Fibroblast of lung (primary cell): ENCODE results near the gene SYNE1. TPM values are rescaled to one million over a fixed set of nuclear protein-coding genes. Genes with fewer than 3 reads are reported as not detected.

ENCODE experiments used
- DNase-seq, 2 donors: peaks; one replicate each; pipeline versions ENCODE4 v3.0.0 to v3.0.0-alpha.2; 2010; ENCODE audit warnings: low read depth in 2 of 2
- H2AFZ ChIP-seq: 2 replicates; pipeline ENCODE4 v1.5.1; 2012; ENCODE audit warnings: low read length, control low read depth, inconsistent platforms
- H3K27ac ChIP-seq: 2 replicates; pipeline ENCODE4 v1.5.1; 2011; ENCODE audit warnings: low read length, control low read depth; ENCODE audit not compliant: insufficient read depth
- H3K27me3 ChIP-seq: 2 replicates; pipeline ENCODE4 v1.5.1; 2011; ENCODE audit warnings: mild to moderate bottlenecking, low read length; ENCODE audit not compliant: control insufficient read depth, insufficient read depth
- H3K36me3 ChIP-seq: 2 replicates; pipeline ENCODE4 v1.5.1; 2011; ENCODE audit warnings: low read length; ENCODE audit not compliant: control insufficient read depth, insufficient read depth
- H3K4me1 ChIP-seq: 2 replicates; pipeline ENCODE4 v1.5.1; 2011; ENCODE audit warnings: low read length; ENCODE audit not compliant: control insufficient read depth, insufficient read depth; ENCODE audit errors: extremely low read depth
- H3K4me2 ChIP-seq: 2 replicates; pipeline ENCODE4 v1.5.1; 2011; ENCODE audit warnings: low read length, control low read depth; ENCODE audit not compliant: insufficient read depth; ENCODE audit errors: extremely low read depth
- H3K4me3 ChIP-seq, 4 experiments: fragments of 200-600 bp in 1 of 4; sonication (generic) in 1 of 4; replicated peaks in 1 of 4; 2 replicates each; pipeline ENCODE4 v1.5.1; 2011 to 2016; ENCODE audit warnings: low read length in 4 of 4, low read depth in 3 of 4, mild to moderate bottlenecking in 3 of 4, control low read depth in 2 of 4, inconsistent platforms in 1 of 4, mixed read lengths in 1 of 4; ENCODE audit not compliant: insufficient read depth in 1 of 4; ENCODE audit errors: control extremely low read depth in 1 of 4
- H3K79me2 ChIP-seq: 2 replicates; pipeline ENCODE4 v1.5.1; 2012; ENCODE audit warnings: mild to moderate bottlenecking, low read length, inconsistent platforms; ENCODE audit not compliant: control insufficient read depth, insufficient read depth
- H3K9ac ChIP-seq: 2 replicates; pipeline ENCODE4 v1.5.1; 2011; ENCODE audit warnings: mild to moderate bottlenecking, low read length, control low read depth; ENCODE audit not compliant: insufficient read depth
- H3K9me3 ChIP-seq: 2 replicates; pipeline ENCODE4 v1.5.1; 2012; ENCODE audit warnings: low read depth, low read length; ENCODE audit not compliant: control insufficient read depth, insufficient read depth
- H4K20me1 ChIP-seq: 2 replicates; pipeline ENCODE4 v1.5.1; 2011; ENCODE audit warnings: low read length; ENCODE audit not compliant: control insufficient read depth, insufficient read depth; ENCODE audit errors: extremely low read depth
- EZH2 ChIP-seq: IDR thresholded peaks from 2 replicates; pipeline ENCODE4 v1.5.1; 2012; ENCODE audit warnings: low read length, control low read depth, mild to moderate bottlenecking; ENCODE audit errors: missing control alignments
- polyA plus RNA-seq, 2 donors: library from polyadenylated mRNA; depleted of rRNA in 1 of 2; stranded (reverse) in 1 of 2; unstranded in 1 of 2; fragments of >200 nt; gene quantifications; 2 replicates each; pipeline ENCODE4 v1.2.1, GENCODE V29; 2011 to 2012; ENCODE audit warnings: missing spikeins in 1 of 2
- total RNA-seq: library from RNA; depleted of rRNA; stranded (reverse); fragments of >200 nt; gene quantifications from 2 replicates; pipeline ENCODE4 v1.2.1, GENCODE V29; 2014
- TF ChIP-seq, protein P1 (sequence below), 2 donors: IDR thresholded peaks in 1 of 2; conservative IDR thresholded peaks in 1 of 2; 1 replicate in 1 of 2; 2 replicates in 1 of 2; pipeline ENCODE4 v1.5.1; 2011 to 2012; ENCODE audit warnings: low read length in 2 of 2, control low read depth in 1 of 2, inconsistent platforms in 1 of 2, low read depth in 1 of 2, mild to moderate bottlenecking in 1 of 2

Gene SYNE1
- total and polyA plus RNA-seq, 2 donors (not counting 1 experiment from before 2014, with no cell fraction given) = 21.7 to 219 TPM

DNA sequence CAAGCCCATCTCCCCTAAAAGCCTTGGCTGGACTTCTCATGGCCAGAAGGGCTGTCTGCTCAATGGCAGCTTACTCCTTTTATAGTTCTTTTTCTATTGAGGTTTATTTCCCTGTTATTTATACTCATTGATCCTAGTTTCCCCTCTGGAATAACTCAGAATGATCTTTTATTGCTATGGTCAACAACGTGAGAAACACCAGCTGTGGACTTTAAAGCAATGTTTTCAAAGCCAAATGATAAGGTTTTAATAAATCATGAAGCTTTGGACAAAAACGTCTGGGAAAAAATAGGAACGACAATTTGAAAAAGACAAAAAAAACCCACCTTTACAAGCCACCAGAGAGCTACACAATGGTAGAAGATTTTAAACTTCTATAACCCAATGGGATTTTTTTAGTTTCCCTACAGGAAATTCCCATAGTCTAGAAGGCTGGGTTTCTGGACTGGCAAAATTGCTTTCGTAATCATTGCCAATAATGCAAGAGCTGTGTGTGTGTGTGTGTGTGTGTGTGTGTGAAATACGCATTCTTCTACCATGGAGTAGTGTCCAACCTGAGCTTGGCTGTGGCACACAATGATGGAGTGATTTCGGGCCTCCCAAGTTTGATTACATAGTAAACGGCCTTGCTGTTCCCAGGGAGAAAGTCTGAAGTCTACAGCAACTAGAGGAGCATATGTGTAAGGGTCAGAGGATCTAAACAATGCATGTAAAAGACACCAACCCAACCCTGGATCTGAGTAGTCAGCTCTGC lies 396.0 kb downstream of the SYNE1 start:
- no peaks in the 10 kb centered on the region for H3K27me3 ChIP-seq
- no peak overlapping the region for H3K4me3 ChIP-seq
- no peak overlapping the region for H3K9ac ChIP-seq
- H3K36me3 ChIP-seq = no peaks in the 10 kb centered on the region
- no peak for DNase-seq
- TF ChIP-seq EZH2 = no peak
- TF ChIP-seq, protein P1, sequence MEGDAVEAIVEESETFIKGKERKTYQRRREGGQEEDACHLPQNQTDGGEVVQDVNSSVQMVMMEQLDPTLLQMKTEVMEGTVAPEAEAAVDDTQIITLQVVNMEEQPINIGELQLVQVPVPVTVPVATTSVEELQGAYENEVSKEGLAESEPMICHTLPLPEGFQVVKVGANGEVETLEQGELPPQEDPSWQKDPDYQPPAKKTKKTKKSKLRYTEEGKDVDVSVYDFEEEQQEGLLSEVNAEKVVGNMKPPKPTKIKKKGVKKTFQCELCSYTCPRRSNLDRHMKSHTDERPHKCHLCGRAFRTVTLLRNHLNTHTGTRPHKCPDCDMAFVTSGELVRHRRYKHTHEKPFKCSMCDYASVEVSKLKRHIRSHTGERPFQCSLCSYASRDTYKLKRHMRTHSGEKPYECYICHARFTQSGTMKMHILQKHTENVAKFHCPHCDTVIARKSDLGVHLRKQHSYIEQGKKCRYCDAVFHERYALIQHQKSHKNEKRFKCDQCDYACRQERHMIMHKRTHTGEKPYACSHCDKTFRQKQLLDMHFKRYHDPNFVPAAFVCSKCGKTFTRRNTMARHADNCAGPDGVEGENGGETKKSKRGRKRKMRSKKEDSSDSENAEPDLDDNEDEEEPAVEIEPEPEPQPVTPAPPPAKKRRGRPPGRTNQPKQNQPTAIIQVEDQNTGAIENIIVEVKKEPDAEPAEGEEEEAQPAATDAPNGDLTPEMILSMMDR (conservative IDR thresholded peaks at IDR 0.05 in 1 of 2, IDR thresholded peaks at IDR 0.05 in 1 of 2; ENCODE audit: low read depth in 1 of 2, low read length in 2 of 2) = no peak
- H4K20me1 ChIP-seq = no peaks in the 10 kb centered on the region
- no peak overlapping the region for H3K4me2 ChIP-seq
- no peak overlapping the region for H2AFZ ChIP-seq
- no peak overlapping the region for H3K27ac ChIP-seq
- no peaks in the 10 kb centered on the region for H3K9me3 ChIP-seq
- H3K79me2 ChIP-seq = no peaks in the 10 kb centered on the region
- no peaks in the 10 kb centered on the region for H3K4me1 ChIP-seq

DNA sequence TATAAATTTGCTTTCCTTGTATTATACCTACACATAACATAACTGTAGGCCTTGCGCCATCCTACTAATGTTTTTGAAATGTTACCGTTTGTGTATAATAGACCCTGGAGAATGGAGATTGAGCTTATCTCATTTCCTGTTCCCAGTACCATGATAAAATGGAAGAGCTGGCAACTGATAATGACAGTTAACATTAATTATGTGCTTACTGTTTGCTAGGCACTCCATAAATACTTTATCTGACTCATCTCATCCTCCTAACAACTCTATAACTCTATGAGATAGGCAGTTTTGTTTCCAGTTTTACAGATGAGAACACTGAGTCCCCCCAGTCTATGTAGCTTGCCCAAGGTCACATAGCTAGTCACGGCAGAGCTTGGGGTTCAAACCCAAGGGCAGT lies 396.7 kb downstream of the SYNE1 start:
- Histone ChIP-seq H3K9me3 (no peaks in the 10 kb centered on the region), H3K79me2 (no peaks in the 10 kb centered on the region), H3K36me3 (no peaks in the 10 kb centered on the region), H3K9ac (no peak overlapping the region), H4K20me1 (no peaks in the 10 kb centered on the region), H3K4me3 (no peak overlapping the region), H3K4me1 (no peaks in the 10 kb centered on the region), H2AFZ (no peak overlapping the region), H3K4me2 (no peak overlapping the region), H3K27ac (no peak overlapping the region), H3K27me3 (no peaks in the 10 kb centered on the region)
- TF ChIP-seq, protein P1 (conservative IDR thresholded peaks at IDR 0.05 in 1 of 2, IDR thresholded peaks at IDR 0.05 in 1 of 2; ENCODE audit: low read depth in 1 of 2, low read length in 2 of 2) = no peak
- no peak for TF ChIP-seq EZH2
- DNase-seq = no peak

DNA sequence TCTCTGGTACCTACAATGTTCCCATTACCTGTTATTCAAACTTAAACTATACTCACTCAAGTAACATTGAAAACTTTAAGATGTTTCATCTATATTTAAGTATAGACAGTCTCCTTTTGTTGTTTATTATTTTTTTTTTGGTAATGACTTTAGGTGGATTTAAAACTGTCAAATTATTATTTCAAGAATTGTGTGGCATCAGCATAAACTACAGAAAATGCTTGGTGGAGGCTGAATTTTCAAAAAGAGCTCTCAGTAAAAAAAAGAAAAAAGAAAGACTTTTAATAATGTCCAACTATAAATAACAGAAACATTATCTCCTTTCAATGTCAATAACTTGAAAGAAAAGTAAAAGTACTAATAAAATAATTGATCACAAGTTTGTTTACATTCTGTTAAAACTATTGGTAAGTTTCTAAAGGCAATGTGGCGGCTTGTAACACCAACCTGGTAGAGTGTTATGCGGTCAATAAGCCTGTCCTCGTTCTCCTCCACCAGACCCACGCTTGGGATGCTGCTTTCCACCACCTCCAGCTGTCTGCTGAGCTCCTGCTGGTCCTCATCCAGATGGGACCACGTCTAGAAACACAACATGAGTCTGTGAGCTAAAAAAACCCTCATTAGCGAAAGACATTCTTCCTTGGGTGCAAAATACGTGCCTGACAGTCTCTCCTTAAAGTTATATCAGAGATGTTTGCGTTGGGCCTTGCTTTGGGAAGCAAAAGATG lies 400.6 kb downstream of the SYNE1 start:
- Histone ChIP-seq H3K9me3 (no peaks in the 10 kb centered on the region), H3K27me3 (no peaks in the 10 kb centered on the region), H3K4me1 (no peaks in the 10 kb centered on the region), H2AFZ (no peak overlapping the region), H3K4me3 (no peak overlapping the region), H3K4me2 (no peak overlapping the region), H3K79me2 (no peaks in the 10 kb centered on the region), H3K36me3 (peaks cover 5% of the 10 kb centered on the region), H3K9ac (no peak overlapping the region), H4K20me1 (no peaks in the 10 kb centered on the region), H3K27ac (no peak overlapping the region)
- TF ChIP-seq, protein P1 (conservative IDR thresholded peaks at IDR 0.05 in 1 of 2, IDR thresholded peaks at IDR 0.05 in 1 of 2; ENCODE audit: low read depth in 1 of 2, low read length in 2 of 2) = no peak
- no peak for TF ChIP-seq EZH2
- DNase-seq = no peak
